DMS153 treated with DMSO at 0.1 percent for 48 hours (cell line): ENCODE measurements around the gene GBA2.

Experiments
- DNase-seq: peaks from one replicate; lab custom pipeline; 2025; ENCODE audit not compliant: unreplicated experiment; lab: John Stamatoyannopoulos, UW

Gene GBA2

DNA sequence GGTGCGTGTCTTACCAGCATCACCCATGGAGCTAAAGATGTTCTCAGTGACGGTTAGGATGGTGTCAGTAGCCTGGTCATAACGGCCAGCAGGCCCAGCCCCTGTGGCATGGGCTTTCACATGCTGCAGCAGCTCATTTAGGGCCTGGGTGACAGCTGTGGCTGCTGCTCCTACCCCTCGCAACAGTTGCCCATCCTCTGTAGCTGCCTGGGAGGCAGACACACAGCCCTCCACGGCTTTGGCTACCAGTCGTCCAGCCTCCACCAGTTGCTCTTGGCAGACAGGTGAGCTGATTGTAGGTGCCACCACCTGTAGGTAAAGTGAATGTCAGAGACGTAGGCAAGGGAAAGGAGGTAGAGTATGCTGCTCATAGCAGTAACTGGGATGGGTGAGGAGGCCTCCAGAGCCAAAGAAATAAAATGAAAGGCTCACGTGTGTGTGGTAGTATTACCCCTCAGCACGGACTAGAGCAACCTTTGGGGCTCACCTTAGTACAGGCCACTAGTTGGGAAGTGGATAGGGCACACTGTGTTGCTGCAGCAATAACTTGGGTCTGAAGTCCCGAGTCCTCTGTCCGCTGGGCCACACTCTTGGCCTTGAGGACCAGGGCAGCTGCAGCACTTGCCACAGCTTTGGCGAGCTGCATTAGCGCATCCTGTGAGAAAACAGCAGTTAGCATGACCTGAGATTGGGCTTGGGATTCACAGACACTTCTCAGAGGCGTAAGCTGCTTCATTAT, 31.7 kb downstream of the GBA2 start:
- DNase-seq: no peak

DNA sequence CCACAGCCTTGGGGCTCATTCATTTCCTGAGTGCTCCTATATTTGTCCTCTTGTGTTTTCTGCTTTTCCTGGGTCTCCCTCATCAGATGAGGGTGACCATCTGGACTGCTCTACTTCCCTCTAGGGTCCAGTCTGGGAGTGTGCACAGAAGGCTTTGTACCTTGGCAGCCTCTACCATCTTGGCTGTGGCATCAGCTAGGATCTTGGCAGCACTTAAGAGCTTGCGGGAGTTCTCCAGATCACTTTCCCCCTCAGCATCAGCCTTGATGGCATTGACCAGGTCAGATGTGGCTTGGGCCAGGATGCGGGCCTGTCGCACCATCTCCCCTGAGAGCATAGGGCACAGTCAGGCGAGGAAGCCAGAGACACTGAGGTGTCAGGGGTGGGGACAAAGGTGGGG, 32.8 kb downstream of the GBA2 start:
- DNase-seq: no peak

DNA sequence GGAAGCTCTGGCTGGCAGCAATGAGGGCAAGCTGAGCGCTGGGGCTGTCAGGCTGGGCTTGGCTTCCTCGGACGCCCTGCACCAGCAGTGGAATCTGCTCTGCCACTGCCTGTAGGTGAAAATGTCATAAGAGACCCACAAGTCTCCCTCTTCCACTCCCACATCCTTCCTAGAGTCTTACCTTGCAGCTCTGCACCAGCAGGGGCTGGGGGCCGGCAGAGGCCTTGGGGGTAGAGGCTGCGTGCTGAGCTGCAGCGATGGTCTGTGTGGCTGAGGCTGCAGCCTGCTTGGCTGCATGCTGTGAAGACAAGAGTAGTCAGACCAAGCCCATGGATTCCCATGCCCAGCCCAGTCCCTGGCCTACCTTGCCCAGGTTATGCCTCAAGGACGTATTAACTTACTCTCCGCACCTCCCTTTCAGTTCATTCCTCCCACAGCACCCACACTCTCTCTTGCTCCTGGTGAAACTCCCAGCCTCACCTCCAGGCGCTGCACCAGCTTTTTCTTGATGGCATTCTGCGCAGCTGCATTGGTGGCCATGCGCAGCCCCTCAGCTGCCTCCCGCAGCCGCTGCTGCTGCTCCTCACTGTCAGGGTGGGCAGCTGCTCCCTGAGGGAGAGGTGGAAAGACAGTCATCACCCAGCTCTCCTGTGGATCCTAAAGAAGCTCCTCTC, 34.3 kb downstream of the GBA2 start:
- no peak for DNase-seq

DNA sequence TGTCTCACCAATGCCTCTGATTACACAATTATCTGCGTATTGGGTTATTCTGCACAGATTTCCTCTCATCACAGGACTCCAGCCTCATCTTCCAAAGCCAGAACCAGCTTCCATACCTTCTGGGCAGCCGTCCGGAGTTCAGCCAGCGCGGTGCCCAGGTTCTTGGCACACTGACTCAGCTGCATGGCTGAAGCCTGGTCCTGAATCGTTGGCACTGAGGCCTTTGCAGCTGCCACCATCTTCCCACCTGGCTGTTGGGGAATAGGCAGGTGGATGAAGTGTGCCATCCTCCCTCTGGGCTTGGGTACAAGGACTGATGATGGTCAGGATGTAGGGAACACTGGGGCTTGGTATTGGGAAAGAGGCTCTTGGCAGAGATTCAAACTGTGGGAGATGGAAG, 34.9 kb downstream of the GBA2 start:
- DNase-seq: no peak

DNA sequence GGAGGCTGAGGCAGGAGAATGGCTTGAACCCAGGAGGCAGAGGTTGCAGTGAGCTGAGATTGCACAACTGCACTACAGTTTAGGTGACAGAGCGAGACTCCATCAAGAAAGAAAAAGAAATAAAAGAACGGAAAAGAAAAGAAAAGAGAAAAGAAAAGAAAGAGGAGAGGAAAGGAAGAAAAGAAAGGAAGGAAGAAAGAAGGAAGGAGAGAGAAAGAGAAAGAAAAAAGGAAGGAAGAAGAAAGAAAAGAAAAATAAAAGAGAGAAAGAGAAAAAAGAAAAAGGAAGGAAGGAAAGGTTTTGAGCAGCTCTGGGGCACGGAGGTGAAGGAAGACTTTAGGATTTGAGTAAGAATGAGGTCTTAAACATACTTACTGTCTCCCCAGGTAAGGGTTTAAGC, 35.5 kb downstream of the GBA2 start:
- no peak for DNase-seq

DNA sequence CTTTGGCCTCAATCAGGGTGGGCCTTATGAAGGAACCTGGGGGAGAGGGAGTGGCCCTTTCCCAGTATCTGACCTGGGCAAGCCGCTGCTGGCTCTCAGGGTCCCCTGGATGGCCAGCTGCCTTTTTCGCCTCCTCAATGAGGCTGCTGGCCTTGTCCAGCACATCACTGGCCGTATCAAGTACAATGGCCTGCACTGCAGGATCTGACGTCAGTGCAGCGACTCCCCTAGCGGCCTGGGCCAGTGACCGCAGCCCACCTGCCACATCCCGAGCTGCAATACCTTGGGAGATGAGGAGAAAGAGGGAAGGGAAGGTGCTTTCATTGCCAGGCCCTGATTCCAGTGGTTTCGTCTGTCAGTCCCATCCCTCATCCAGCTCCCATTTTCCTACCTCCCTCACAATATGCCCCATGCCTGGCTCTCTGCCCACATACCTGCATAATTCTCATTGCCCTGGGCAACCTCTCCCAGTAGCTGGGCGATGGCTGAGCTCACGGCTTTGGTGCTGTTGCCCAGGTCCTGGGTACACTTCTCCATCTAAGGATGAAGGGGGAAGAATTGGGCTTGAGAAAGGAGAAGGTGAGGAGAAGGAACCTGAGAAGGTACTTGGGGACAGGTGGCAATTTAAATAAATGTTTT, 36.1 kb downstream of the GBA2 start:
- DNase-seq: no peak

DNA sequence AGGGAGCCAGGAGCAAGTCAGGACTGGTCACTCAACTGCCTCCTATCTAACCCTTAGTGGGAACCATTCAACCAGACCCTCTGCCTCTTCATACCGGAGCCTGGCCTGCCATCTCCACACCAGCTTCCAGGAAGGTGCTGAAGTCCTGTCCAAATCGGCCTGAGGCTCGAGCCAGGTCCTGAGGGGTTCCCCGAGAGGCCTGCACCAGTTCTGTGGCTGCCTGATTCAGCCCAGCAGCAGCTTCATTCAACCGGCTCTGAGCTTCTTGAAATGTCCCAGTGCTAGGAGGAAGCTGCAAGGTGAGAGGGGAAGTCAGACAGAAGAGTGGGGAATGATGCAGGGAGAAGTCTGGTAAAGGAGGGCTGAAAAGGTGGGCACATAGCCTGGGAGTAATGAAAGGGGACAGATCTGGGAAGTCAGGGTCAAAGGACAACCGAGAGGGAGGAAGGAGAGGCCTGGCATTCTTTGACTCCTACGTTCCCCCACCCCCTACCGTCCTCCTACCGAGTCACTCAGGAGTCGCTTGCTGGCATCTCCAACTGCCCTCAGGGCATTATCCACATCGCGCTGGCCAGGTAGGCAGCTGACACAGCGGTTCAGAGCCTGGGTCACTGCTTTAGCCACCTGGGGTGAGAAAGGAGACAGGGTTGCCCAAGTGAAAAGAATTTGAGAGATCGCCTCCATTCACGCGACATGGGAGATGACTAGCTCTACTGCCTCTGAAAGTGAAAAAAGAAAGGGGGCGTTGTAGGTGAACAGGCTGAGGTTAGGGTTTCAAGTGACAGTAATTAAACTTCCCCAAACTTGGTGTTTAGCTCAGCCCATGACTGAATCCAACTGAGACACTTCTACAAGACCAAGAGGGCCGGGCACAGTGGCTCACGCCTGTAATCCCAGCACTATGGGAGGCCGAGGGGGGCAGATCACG, 37.3 kb downstream of the GBA2 start:
- no peak for DNase-seq

DNA sequence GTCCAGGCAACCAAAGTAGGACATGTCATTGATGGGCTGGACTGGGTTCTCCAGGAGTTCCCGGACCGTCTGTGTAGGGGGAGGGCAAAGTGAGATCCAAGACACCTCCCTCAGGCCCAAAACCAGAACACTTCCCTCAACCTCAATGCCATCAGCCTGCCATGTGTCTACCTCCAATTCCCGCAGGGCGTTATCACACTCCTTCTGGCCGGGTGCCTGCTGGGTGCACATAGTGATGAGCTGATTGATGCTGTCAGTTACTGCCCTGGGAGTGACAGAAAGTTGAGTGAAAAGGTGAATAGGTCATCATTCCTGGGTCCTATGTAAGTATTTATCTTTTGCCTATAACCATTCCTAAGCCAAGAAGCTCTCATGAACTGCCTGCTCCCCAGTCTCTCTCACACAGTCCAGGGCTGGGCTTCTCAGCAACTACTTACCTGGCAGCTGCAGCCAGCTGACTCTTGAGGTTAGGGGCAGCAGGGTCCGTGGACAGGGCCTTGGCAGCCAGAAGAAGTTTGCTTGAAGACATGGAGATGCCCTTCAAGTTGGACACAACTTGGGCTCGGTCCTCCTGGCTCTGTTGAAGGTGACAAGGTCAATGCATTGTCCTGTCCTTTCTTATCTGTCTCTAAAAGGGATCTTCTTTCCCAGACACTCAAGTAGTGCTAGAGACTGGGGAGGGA, 38.1 kb downstream of the GBA2 start:
- DNase-seq: no peak

DNA sequence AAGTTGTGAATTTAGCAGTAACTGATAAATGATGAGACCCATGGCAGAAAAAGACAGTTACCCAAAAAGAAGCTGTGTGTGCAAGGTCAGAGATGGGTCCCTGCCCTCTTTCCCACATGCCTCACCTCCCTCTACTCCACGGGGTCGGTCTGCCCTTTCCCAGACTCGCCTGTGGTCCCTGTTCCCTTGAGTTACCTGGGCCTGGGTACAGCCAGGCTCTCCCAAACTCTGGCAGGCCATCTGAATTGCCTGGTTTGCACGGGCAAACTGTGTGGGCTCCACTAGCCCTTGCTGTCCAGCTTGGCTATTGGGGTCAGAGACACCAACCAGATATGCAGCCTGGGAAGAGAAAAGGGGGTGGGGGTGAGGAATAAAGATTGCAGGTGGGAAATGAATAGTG, 40.9 kb downstream of the GBA2 start:
- no peak for DNase-seq

DNA sequence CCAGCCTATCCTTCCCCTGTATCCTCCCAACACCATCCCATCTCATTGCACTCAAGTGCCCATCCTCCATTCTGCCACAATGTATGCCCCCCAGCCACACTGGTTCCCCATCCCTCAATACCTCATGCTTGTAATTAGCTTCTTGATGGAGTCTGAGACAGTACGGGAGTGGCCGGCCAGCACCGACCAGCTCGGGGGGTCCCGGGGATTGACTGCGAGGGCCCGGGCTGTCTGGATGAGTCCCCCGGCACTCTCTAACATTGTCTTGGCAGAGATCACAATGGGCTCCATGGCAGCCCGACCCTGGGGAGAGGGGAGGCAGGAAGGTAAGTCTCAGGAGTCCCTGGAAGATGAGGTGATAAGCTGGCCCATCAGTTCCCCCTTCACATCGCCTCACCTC, 42.1 kb downstream of the GBA2 start:
- no peak for DNase-seq

DNA sequence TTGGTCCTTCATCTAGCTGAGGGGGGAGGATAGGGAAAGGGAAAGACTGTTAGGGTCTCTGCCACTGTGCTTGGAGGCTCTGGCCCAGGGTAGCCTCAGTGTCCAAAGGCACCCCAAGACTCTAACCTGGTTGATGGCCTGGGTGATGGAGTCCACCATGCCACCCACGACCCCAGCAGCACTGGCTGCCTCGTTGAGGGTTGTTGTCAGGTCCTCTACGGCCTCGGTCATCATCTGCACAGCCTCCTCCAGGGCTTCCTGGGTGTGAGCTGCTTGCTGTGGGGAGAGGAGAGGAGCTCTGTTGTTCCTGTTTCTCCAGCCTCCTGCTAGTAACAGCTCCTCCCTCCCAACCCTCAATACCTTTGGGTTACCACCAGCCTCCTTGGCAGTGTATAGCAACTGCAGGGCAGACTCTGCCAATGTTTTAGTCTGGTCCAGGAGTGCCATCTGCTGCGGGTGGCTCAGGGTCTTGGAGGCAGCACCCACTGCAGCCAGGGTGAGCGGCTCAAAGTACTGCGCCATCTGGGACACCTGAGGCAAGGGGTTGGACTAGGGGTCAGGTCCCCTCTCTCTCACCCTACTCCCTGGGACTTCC, 43.1 kb downstream of the GBA2 start:
- DNase-seq: no peak

DNA sequence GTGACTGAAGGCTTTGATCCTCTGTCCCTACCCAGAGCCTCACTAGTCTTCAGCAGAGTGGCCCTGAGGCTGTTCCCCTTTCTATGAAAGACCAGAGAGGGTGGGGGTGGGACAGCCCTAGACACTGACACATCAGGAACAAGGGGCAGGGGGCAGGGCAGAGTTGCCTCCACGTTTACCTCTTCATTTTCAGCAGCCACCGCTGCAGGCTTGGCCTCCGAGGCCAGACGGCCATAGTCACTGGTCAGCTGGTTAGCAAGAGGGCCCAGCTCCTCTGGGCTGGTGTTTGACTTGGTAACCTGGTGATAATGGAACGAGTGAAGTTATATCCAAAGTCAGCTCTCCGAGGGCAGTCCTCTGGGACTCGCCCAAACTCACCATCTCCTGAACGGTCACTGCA, 43.7 kb downstream of the GBA2 start:
- DNase-seq: no peak

DNA sequence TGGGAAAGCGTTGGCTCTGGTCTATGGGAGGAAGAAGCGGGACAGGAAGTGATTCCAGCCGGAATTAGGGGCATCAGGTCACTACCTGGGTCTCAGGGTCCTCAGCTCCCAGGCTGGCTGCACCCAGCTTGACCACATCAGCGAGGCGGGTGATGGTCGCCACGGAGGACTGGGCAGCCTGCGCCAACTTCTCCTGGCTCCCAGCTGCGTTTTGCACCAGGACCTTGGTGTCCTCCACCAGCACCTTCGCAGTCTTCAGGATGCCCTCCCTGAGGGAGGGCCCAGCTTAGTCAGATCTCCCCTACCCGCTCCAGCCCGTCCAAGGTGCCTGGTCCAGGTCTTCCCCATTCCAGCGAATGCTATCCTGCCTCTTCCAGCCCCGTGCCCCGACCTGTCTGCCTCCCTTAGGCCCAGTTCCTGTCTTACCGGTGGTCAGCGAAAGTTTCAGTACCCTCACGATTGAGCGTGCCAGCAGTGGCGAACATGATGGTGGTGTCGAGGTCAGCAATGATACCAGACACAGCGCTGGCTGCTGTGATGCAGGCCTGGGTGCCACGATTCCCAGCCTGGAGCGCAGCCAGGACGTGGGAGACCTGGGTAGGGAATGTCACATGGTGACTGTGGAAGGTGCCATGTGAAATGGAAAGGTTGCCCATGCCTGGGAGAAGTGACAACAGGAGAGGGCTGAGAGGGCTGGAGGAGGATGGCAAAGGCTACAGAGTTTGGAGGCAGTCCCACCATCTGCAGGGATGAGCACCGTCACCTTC, 44.9 kb downstream of the GBA2 start:
- no peak for DNase-seq

DNA sequence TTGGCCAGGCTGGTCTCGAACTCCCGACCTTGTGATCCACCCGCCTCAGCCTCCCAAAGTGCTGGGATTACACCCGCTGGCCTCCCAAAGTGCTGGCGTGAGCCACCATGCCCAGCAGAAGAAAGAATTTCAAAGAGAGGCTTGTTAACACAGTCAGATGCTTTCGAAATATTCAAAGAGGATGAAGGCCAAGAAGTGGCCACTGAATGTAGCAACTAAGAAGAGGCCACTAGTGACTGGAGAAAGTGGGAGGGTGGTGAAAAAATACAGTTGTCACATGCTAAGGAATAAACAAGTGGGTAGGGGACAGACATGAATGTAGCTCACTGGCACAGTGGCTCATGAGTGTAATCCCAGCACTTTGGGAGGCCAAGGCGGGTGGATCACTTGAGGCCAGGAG, 46.3 kb downstream of the GBA2 start:
- no peak for DNase-seq

DNA sequence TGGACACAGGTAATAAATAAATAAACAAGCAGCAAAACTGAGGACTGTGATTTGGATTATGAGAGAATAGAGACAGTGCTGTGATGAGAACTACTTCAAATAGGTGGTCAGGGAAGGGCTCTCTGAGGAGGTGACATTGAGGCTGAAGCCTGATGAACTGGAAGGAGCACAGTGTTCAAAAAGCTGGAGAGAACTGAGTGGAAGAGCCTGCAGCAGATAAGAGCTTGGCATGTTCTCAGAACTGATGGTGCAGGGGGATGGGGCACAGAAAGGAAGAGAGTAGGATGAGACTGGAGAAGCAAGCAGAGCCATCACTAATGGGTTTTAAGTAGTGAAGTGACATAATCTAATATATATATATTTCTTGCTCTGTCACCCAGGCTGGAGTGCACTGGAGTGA, 48.1 kb downstream of the GBA2 start:
- DNase-seq: no peak

DNA sequence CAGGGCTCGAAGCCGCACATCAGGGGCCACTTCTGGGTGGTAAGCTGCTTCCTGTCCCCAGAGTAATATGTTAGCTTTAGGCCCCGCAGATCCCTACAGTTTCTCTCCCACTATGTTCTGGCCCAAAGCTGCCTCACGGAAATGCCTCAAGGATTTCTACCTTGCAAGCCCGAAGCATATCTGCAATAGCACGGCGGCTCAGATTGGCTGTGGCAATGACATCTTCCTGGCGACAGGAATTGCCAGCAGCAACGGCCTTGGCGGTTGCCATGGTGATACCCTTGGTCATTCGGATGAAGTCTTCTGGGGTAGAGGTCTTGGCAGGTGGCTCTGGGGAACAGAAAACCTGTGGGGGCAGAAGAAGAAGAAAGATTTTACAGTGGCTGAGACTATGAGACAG, 49.0 kb downstream of the GBA2 start:
- no peak for DNase-seq

DNA sequence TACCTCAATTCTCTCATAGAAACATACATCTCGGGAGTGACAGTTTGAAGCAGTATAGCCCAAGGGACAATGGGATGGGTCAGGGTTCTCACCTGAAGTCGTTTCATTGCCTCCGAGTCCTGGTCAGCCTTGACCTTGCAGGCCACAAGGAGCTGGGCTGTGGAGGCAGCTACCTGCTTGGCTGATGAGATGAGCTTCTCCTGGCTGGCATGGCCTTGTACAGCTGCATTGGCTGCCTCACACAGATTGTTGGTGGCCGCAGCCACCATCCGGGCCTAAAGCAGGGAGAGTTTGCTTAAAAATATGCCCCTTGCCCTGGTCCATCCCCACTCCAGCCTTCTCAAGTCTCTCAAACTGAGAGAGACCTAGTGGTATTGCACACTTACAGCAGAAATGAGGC, 50.8 kb downstream of the GBA2 start:
- no peak for DNase-seq

DNA sequence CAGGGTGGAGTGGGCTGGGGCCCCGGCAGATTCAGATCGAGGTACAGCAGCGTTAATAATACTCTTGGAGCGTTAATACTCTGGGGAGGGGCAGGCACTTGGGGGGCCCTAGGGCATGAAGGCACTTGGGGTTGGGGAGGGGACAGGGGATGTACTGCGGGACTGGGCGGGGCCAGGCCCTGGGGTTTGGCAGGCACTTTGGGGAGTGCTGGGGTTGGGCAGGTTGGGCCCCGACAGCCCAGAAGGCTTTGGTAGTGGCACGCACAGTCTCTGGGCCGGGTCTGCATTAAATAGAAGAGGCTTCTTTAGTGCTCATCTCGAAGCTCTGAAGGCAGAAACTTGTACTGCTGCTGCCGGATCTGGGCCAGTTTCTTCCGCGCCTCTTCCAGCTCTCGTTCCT, 51.5 kb downstream of the GBA2 start:
- DNase-seq: no peak

DNA sequence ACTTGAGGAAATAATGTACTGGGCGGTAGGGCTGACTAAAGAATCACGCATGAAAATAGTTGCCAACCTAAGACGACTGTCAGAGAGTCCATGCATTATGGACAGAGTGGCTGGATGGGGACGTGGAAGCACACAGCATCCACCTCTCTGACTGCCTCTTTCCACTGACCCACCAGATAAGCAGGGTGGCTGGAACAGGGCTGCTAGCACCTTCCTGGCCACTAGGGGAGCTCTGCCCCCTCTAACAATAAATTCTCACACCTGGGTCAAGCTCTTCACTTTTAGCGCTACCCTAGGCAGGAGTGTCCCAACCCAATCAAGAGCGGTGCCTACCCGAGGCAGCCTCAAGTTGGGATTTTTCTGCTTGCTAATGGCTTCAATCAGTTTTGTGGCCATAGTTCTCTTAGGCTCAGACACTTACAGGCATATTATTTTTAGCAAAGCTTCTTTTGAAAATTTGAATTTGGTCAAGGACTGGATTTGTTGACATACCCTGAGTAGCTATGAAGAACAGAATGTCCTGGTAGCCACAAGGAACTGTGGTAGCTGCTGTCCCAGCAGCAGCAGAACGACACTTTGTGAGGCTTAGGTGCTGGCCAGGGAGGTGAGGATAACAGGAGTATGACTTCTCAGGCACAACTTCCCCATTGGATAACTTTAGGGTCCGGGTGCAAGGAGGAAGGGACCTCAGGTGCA, 52.4 kb downstream of the GBA2 start:
- peak; percentile 19 for DNase-seq
